Psoas muscle (tissue), 8 donors: Measurements from ENCODE around the gene SEC14L2. TPM values are rescaled to one million over a fixed set of nuclear protein-coding genes. Genes with fewer than 3 reads are reported as not detected.
"Not testable (repeated sequence)": the region's sequence is repeated elsewhere in the genome, so short reads cannot be mapped to it uniquely, and the experiment has no call there.

Experiments used
- ATAC-seq, 4 donors: fragments of 200-7000 bp; cut with Tn5 transposase; one replicate each; pipeline ENCODE4 v1.9.1; 2020; ENCODE audit warnings: moderate library complexity in 3 of 4, mild to moderate bottlenecking in 2 of 4
- DNase-seq, 2 donors: peaks; one replicate each; pipeline ENCODE4 v3.0.0-alpha.2; 2020
- H3K27ac ChIP-seq: fragments of 200-600 bp; one replicate; pipeline ENCODE4 v1.8.0; 2022
- H3K27me3 ChIP-seq, 3 donors: fragments of 200-600 bp in 1 of 3; one replicate each; pipeline versions ENCODE4 v1.6.1 to v1.8.0; 2013 to 2022; ENCODE audit warnings: low read length in 2 of 3, mild to moderate bottlenecking in 2 of 3, moderate library complexity in 1 of 3; ENCODE audit not compliant: insufficient read depth in 3 of 3
- H3K36me3 ChIP-seq, 2 donors: fragments of 200-600 bp in 1 of 2; one replicate each; pipeline versions ENCODE4 v1.6.1 to v1.8.0; 2013 to 2022; ENCODE audit warnings: low read depth in 1 of 2, mild to moderate bottlenecking in 1 of 2, moderate library complexity in 1 of 2; ENCODE audit not compliant: insufficient read depth in 1 of 2
- H3K4me1 ChIP-seq: fragments of 200-600 bp; one replicate; pipeline ENCODE4 v1.8.0; 2022
- H3K4me3 ChIP-seq: fragments of 200-600 bp; one replicate; pipeline ENCODE4 v1.8.0; 2022; ENCODE audit warnings: mild to moderate bottlenecking
- H3K9me3 ChIP-seq: fragments of 200-600 bp; one replicate; pipeline ENCODE4 v1.8.0; 2022
- WGBS, 3 donors: extraction: QIAGEN DNeasy Blood & Tissue Kit; methylation state at CpG; one replicate each; pipeline versions ENCODE4 v1.1.6 to v1.1.7; 2013; 5-methylcytosine and 5-hydroxymethylcytosine counted together
- intact Hi-C, 2 donors: fragments of 100-400 bp; cut with DNase I; formaldehyde crosslinking; loops; one replicate each; pipeline versions ENCODE4 v1.11.0 to v1.14.2; 2022
- polyA plus RNA-seq, 3 donors: library from polyadenylated mRNA; stranded (reverse); fragments of 200-250 nt; gene quantifications; one replicate each; pipeline ENCODE4 v1.2.3, GENCODE V29; 2013
- total RNA-seq, 4 donors: library from RNA; stranded (reverse); fragmentation: NEBNext Ultra II Directional in 2 of 4; extraction: Animal tissue kit (Norgen Biotek cat#: 25700) in 2 of 4; gene quantifications; one replicate each; pipeline versions ENCODE4 v1.2.1 to v1.2.4, GENCODE V29; 2021 to 2023
- TF ChIP-seq, protein P1 (sequence below): fragments of 200-600 bp; IDR thresholded peaks from one replicate; pipeline ENCODE4 v1.8.0; 2022; ENCODE audit warnings: antibody characterized with exemption
- donor health status: healthy with polysubstance abuse.
- donor health status: DM: no; HTN: no; CAD: no; lungs with moderate emphysema.
- donor health status: Bipolar disorder and iron deficiency.
- donor health status: healthy.
- donor health status: DM: yes; HTN: yes; CAD: no.
- donor health status: DM: no; HTN: no; CAD: no.
- donor health status: DM: no; HTN: no; CAD: no.
- donor health status: DM: yes; HTN: yes; CAD: no.

The SEC14L2 gene
- total and polyA plus RNA-seq, 7 donors, result 0.38 to 75.0 (median 1.9) TPM

DNA sequence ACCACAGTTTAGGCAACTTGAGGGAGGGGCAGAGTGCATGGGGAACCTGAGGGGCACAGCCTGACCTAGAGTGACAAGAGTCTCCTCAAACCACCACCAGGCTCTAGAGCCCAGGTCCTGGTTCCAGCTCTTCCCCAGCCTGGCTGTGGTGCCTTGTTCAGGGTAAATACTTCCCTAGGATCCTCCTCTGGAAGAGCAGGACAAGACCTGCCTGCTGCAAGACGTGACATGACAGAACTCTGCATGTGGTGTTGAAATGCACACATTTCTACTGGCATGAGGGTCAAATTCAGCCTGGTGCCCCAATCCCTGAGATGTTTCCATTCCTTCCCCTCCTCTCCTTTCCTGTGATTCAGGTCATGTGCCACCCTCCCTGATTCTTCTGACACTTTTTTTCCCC, 3.3 kb downstream of the SEC14L2 start:
- TF ChIP-seq, protein P1, sequence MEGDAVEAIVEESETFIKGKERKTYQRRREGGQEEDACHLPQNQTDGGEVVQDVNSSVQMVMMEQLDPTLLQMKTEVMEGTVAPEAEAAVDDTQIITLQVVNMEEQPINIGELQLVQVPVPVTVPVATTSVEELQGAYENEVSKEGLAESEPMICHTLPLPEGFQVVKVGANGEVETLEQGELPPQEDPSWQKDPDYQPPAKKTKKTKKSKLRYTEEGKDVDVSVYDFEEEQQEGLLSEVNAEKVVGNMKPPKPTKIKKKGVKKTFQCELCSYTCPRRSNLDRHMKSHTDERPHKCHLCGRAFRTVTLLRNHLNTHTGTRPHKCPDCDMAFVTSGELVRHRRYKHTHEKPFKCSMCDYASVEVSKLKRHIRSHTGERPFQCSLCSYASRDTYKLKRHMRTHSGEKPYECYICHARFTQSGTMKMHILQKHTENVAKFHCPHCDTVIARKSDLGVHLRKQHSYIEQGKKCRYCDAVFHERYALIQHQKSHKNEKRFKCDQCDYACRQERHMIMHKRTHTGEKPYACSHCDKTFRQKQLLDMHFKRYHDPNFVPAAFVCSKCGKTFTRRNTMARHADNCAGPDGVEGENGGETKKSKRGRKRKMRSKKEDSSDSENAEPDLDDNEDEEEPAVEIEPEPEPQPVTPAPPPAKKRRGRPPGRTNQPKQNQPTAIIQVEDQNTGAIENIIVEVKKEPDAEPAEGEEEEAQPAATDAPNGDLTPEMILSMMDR, result no peak
- Histone ChIP-seq H3K4me1 (peaks cover 9% of the 10 kb centered on the region), H3K36me3 (no peaks in the 10 kb centered on the region), H3K9me3 (no peaks in the 10 kb centered on the region), H3K27ac (no peak overlapping the region), H3K27me3 (peaks cover 0 to 34% (median 2%) of the 10 kb centered on the region in 3 donors), H3K4me3 (no peak overlapping the region)
- intact Hi-C loops, result no loop called here
- DNase-seq, result no peak
- ATAC-seq, result no peak
- 59 to 75% (median 67%) methylated on average over 1 of the region's 1 CpG for whole genome bisulfite sequencing, 3 donors

DNA sequence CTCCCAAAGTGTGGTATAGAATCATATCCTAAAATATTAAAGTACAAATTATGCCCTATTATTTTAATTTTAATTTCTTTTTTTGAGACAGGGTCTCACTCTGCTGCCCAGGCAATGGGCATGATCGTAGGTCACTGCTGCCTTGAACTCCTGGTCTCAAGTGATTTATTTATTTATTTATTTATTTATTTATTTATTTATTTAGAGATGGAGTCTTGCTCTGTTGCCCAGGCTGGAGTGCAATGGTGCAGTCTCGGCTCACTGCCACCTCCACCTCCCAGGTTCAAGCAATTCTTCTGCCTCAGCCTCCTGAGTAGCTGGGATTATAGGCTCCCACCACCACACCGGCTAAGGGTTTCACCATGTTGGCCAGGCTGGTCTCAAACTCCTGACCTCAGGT, 4.2 kb downstream of the SEC14L2 start:
- ATAC-seq, intact Hi-C loops, DNase-seq, H3K4me1 ChIP-seq, H3K36me3 ChIP-seq, H3K4me3 ChIP-seq, H3K27ac ChIP-seq, H3K9me3 ChIP-seq: not testable (repeated sequence)
- H3K27me3 ChIP-seq, result peaks cover 0 to 26% (median 2%) of the 10 kb centered on the region in 3 donors
- 94 to 99% (median 96%) methylated on average over 3 of the region's 3 CpGs for WGBS, 3 donors

DNA sequence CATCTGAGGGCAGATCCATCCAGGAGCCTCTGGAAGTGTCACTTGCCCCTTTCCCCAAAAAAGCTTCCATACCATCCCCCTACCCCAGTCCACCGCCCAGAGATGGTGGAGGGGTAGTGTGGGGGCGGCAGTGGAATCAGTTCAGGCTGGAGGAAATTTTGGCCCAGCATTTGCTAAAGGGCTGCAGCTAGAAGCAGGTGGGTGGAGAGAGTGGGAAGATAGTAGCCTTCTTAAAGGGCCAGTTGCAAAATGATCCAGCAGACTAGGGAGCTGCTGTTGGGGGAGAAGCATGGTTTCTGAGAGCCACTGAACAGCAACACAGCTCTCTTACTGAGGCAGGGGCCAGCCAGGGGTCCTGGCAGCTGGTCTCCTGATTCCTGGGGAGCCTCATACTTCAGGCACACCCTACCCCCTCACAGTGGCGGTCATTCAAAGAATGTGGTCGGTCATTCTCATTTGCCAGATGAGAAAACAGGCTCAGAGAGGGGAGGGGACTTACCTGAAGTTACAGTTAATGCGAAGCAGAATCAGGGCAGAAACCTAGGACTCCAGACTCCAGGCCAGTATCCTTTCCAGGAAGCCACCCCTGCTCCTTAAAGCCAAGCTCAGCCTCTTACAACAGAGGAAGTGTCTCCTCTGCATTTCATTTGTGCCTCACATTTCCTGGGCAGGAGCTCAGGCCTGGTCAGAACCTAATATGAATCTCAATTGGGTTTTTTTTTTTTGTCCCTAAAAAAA, 5.4 kb downstream of the SEC14L2 start:
- peaks cover 0 to 3% of the 10 kb centered on the region in 2 donors for H3K36me3 ChIP-seq
- ATAC-seq (no peak), DNase-seq (no peak)
- no peaks in the 10 kb centered on the region for H3K9me3 ChIP-seq
- 63 to 68% (median 65%) methylated on average over 5 of the region's 5 CpGs for WGBS, 3 donors
- H3K4me3 ChIP-seq, result no peak overlapping the region
- peaks cover 0 to 15% (median 2%) of the 10 kb centered on the region in 3 donors for H3K27me3 ChIP-seq
- no peak overlapping the region for H3K27ac ChIP-seq
- intact Hi-C loops, result no loop called here
- peaks cover 2% of the 10 kb centered on the region for H3K4me1 ChIP-seq
- TF ChIP-seq, protein P1, result no peak

DNA sequence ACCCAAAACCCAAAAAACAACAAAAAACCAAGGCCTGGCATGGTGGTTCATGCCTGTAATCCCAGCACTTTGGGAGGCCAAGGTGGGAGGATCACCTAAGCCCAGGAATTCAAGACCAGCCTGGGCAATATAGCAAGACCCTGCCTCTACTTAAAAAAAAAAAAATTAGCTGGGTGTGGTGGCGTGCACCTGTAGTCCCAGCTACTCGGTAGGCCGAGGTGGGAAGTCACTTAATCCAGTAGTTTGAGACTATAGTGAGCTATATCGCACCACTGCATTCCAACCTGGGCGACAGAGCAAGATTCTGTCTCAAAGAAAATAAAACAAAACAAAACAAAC, 5.9 kb downstream of the SEC14L2 start:
- H3K27ac ChIP-seq, H3K4me3 ChIP-seq, DNase-seq, ATAC-seq, H3K9me3 ChIP-seq, H3K4me1 ChIP-seq, intact Hi-C loops, H3K36me3 ChIP-seq, H3K27me3 ChIP-seq: not testable (repeated sequence)
- 95 to 96% (median 95%) methylated on average over 5 of the region's 5 CpGs for WGBS, 3 donors

DNA sequence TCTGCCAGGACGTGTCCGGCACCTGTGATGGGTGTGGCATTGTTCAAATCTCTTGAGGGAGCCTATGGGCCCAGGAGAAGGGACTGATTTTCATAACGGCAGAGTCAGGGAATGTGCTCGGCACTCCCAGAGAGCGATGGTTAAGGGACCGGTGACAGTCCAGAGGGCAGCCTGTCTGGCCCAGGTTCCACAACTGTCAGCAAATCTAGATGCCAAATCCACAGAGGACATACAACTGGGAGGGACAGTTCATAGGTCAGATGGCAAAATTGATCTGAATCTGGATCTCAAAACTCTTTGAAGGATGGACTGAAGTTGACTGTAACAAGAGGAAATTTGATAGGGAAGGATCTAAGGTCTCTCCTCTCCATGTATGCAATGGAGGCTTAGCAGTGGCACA, 7.5 kb downstream of the SEC14L2 start:
- ATAC-seq (no peak), DNase-seq (no peak)
- 56 to 66% (median 64%) methylated on average over 6 of the region's 6 CpGs for WGBS, 3 donors
- H3K4me1 ChIP-seq, result no peaks in the 10 kb centered on the region
- H3K4me3 ChIP-seq, result no peak overlapping the region
- H3K36me3 ChIP-seq, result peaks cover 0 to 14% of the 10 kb centered on the region in 2 donors
- no peak overlapping the region for H3K27ac ChIP-seq
- H3K27me3 ChIP-seq, result no peaks in the 10 kb centered on the region
- TF ChIP-seq, protein P1, result no peak
- intact Hi-C loops, result no loop called here
- no peaks in the 10 kb centered on the region for H3K9me3 ChIP-seq

DNA sequence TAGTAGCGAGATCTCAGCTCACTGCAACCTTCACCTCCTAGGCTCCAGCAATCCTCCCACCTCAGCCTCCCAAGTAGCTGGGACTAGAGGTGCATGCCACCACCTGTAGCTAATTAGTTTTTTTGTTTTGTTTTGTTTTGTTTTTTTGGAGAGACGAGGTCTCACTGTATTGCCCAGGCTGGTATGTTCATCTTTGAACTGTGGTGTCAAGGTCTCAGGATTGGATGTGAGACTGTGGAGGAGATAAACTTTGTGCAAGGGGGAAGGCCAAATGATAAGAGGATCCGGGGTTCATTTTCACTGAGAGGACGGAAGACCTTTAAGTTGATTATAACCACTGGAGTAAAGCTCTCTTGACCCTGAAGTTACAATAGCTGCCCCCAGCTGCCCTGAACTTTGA, 8.9 kb downstream of the SEC14L2 start:
- TF ChIP-seq, protein P1, result no peak
- H3K27ac ChIP-seq, result no peak overlapping the region
- DNase-seq (no peak), ATAC-seq (no peak)
- H3K4me3 ChIP-seq, result no peak overlapping the region
- intact Hi-C loops, result no loop called here
- H3K9me3 ChIP-seq, result no peaks in the 10 kb centered on the region
- H3K36me3 ChIP-seq, result peaks cover 0 to 23% of the 10 kb centered on the region in 2 donors
- H3K4me1 ChIP-seq, result no peaks in the 10 kb centered on the region
- 64 to 93% (median 67%) methylated on average over 4 of the region's 4 CpGs for WGBS, 3 donors
- H3K27me3 ChIP-seq, result no peaks in the 10 kb centered on the region
